Peyer's patch (tissue), 4 donors: ENCODE data around the gene CLN6. TPM values are rescaled to one million over a fixed set of nuclear protein-coding genes. Genes with fewer than 3 reads are reported as not detected.

ENCODE experiments used
- DNase-seq, 3 donors: peaks; one replicate each; pipeline ENCODE4 v3.0.0-alpha.2; 2017 to 2019
- H3K27ac ChIP-seq, 4 donors: fragments of 200-600 bp; sonication (generic); one replicate each; pipeline ENCODE4 v1.5.1; 2016 to 2019
- H3K27me3 ChIP-seq, 2 donors: fragments of 200-600 bp; sonication (generic); one replicate each; pipeline ENCODE4 v1.5.1; 2019
- H3K36me3 ChIP-seq, 3 donors: fragments of 200-600 bp; sonication (generic); one replicate each; pipeline ENCODE4 v1.5.1; 2016 to 2019
- H3K4me1 ChIP-seq, 4 donors: fragments of 200-600 bp; sonication (generic); one replicate each; pipeline ENCODE4 v1.5.1; 2016 to 2019
- H3K4me3 ChIP-seq, 4 donors: fragments of 200-600 bp; sonication (generic); 1 replicate in 3 of 4; 2 replicates in 1 of 4; pipeline ENCODE4 v1.5.1; 2016 to 2019; ENCODE audit warnings: mild to moderate bottlenecking in 1 of 4
- H3K9me3 ChIP-seq, 4 donors: fragments of 200-600 bp; sonication (generic); one replicate each; pipeline ENCODE4 v1.5.1; 2016 to 2019; ENCODE audit warnings: mild to moderate bottlenecking in 1 of 4
- POLR2A ChIP-seq, 2 donors: fragments of 450-650 bp; IDR thresholded peaks; one replicate each; pipeline ENCODE4 v1.5.1; 2017; ENCODE audit warnings: antibody characterized with exemption in 2 of 2, mild to moderate bottlenecking in 2 of 2, moderate library complexity in 2 of 2
- total RNA-seq, 4 donors: library from RNA; depleted of rRNA; stranded (reverse); fragments of >200 nt; gene quantifications; one replicate each; pipeline ENCODE4 v1.1.0, GENCODE V29; 2016
- TF ChIP-seq, protein P1 (sequence below), 6 experiments: fragments of 450-650 bp in 4 of 6; fragments of 200-600 bp in 2 of 6; sonication (generic) in 1 of 6; IDR thresholded peaks; one replicate each; pipeline ENCODE4 v1.5.1; 2017 to 2019; ENCODE audit warnings: antibody characterized with exemption in 6 of 6, mild to moderate bottlenecking in 3 of 6, moderate library complexity in 1 of 6

The CLN6 gene
- total RNA-seq, 4 donors from 2014 or later, result 19.0 to 38.0 (median 23.0) TPM

DNA sequence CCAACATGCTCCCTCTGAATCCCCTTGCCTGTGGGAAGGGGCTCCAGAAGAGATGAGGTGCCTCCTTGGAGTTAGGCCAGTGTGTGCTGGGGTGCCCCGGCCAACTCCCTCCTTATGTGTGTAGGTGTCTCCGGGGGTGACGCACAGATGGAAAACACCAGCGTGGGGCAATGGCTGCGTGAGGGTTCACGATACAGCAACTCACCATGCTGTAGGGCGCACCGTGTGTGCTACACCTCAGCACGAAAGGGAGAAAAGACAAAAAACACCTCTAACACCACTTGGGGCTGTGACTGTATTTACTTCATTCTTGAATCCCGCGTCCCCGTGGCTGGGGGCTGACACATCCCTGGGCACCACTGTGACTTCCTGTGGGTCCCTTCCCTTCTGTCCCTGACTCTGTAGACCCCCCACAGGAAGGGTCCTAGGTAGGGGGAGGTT, 22.8 kb downstream of the CLN6 start:
- Histone ChIP-seq H3K9me3 (no peaks in the 10 kb centered on the region), H3K27ac (peak overlapping the region in 3 of 4 donors; percentile 72 to 90 (median 84))

DNA sequence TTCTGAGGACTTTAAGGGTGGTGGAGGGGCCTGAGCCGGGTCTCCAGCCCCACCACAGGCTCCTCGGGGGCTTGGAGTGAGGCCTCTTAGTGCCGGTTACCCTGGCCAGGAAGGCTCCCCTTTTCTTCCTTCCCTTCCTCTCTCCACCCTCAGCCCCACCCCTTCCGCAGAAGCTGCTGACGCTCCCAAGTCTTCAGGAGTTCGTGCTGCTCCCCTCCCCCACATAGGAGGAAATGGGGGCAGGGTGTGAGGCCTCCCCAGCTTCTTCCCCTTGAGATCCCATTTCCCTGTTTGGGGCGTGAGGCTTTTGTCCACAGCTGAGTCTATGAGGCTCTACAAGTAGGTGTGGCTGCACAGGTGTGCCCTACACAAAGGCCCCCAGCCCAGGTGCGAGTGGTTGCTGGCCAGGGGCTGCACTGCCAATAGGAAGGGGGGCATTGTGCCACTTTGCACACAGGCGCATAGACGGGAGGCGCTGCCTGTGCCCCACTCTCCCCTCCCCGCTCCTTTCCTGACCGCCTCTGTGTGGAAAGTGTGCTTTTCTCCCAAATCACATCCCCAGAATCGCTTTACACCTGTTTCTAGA, 23.5 kb downstream of the CLN6 start:
- Histone ChIP-seq H3K9me3 (no peaks in the 10 kb centered on the region), H3K4me3 (peak overlapping the region in 2 of 4 donors; percentile 57 to 63), H3K36me3 (no peaks in the 10 kb centered on the region), H3K27ac (peak overlapping the region; percentile 17 to 90 (median 78)), H3K4me1 (peaks cover 0 to 37% (median 0%) of the 10 kb centered on the region in 4 donors), H3K27me3 (no peaks in the 10 kb centered on the region)
- peak in 2 of 3 donors; percentile 86 to 87 for DNase-seq
- peak in 1 of 2 donors; percentile 48 for TF ChIP-seq POLR2A (IDR thresholded peaks at IDR 0.05)
- TF ChIP-seq, protein P1, sequence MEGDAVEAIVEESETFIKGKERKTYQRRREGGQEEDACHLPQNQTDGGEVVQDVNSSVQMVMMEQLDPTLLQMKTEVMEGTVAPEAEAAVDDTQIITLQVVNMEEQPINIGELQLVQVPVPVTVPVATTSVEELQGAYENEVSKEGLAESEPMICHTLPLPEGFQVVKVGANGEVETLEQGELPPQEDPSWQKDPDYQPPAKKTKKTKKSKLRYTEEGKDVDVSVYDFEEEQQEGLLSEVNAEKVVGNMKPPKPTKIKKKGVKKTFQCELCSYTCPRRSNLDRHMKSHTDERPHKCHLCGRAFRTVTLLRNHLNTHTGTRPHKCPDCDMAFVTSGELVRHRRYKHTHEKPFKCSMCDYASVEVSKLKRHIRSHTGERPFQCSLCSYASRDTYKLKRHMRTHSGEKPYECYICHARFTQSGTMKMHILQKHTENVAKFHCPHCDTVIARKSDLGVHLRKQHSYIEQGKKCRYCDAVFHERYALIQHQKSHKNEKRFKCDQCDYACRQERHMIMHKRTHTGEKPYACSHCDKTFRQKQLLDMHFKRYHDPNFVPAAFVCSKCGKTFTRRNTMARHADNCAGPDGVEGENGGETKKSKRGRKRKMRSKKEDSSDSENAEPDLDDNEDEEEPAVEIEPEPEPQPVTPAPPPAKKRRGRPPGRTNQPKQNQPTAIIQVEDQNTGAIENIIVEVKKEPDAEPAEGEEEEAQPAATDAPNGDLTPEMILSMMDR (IDR thresholded peaks at IDR 0.05), result no peak

More for the DNA sequence above, 22.8 kb downstream of the CLN6 start:
- Histone ChIP-seq H3K36me3 (no peaks in the 10 kb centered on the region), H3K4me1 (peaks cover 0 to 33% (median 0%) of the 10 kb centered on the region in 4 donors), H3K4me3 (no peak overlapping the region), H3K27me3 (no peaks in the 10 kb centered on the region)
- peak in 2 of 3 donors; percentile 42 to 46 for DNase-seq
- TF ChIP-seq POLR2A (IDR thresholded peaks at IDR 0.05), result no peak
- TF ChIP-seq, protein P1 (IDR thresholded peaks at IDR 0.05), result no peak

DNA sequence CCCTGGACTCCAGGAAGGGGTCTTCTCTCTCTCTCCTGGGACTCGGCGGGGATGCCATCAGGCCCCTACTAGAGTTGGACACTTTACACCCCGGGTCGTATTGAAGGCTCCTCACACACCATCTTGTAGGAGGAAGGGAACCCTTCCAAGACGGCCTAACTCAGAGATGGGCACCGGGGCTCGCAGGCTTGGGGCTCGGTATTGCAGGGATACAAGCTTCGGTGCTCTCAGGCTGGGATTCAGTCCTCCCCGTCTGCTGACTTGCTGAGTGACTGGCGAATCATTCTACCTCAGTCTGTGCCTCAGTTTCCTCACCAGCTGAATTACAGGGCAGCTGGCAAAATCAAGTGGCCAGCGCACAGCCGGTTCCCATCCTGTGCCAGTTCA, 24.0 kb downstream of the CLN6 start:
- no peak for TF ChIP-seq POLR2A (IDR thresholded peaks at IDR 0.05)
- TF ChIP-seq, protein P1 (IDR thresholded peaks at IDR 0.05), result no peak
- Histone ChIP-seq H3K4me1 (peaks cover 0 to 37% (median 0%) of the 10 kb centered on the region in 4 donors), H3K27ac (peak overlapping the region; percentile 17 to 90 (median 78)), H3K27me3 (no peaks in the 10 kb centered on the region), H3K36me3 (no peaks in the 10 kb centered on the region), H3K4me3 (peak overlapping the region in 2 of 4 donors; percentile 57 to 63), H3K9me3 (no peaks in the 10 kb centered on the region)
- no peak for DNase-seq

DNA sequence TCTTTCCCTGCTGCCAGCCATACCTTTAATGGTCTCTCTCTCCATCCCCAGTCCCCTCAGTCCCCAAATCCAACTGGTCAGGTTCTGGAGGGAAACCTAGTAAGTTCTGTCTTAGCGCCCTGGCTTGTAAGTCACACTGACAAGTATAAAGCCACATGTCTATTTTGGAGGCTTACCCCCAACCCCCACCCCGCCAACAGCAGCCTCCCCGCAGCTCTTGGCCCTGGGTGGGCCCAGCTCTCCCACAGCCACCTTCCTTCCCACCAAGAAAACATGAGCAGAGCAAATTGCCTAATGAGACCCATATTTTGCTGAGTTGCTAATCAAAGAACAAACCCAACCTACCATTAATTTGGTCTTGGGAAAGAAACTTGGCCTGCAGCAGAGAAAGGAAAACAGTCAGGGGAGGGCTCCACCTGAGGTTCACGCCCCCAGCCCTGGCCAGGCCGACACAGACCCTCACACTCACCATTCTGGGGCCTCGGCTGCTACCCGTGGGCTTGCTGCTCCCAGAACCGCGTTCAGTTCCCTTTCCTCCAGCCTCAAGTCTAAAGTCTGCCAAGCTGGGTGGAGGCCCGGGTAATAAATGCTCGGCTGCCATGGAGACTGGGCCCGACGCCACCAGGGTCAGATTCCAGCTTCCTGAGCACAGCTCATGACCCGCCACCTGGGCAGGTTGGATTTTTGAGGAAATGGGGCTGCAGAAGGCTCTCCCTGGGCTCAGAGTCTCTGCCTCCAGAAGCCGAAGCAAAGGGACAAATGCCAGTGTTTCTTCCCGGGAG, 24.6 kb downstream of the CLN6 start, which contains the start of gene CALML4:
Gene CALML4, minus strand, starts transcription at position 557 of the 782 bp plus-strand sequence. Its CDS starts 85 bp downstream, at position 472.
- peak in 2 of 3 donors; percentile 92 to 93 for DNase-seq
- Histone ChIP-seq H3K9me3 (no peaks in the 10 kb centered on the region), H3K27me3 (no peaks in the 10 kb centered on the region), H3K36me3 (no peaks in the 10 kb centered on the region), H3K27ac (peak within 1 kb of the TSS; percentile 17 to 90 (median 78)), H3K4me3 (peak within 1 kb of the TSS in 3 of 4 donors; percentile 28 to 63 (median 57)), H3K4me1 (peaks cover 0 to 37% (median 0%) of the 10 kb centered on the region in 4 donors)
- TF ChIP-seq, protein P1 (IDR thresholded peaks at IDR 0.05), result no peak
- TF ChIP-seq POLR2A (IDR thresholded peaks at IDR 0.05), result peak; percentile 51 to 85

DNA sequence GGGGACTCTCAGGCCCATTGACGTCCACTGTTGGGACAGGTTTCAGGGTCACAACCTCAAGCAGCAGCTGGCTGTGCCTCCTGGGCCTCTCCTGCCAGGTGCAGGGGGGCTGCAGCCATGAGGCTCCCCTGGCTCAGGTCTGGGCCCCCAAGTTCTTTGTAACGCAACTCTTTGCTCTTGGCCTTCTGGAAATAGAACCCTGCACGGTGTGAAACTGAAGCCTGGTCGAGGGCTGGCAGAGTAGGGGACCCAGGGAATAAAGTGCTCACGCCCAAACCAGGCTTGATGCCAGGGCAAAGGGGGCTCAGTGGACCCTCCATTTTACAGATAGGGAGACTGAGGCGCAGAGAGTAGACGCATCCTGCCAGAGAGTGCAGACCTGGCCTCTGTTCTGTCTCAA, 25.2 kb downstream of the CLN6 start:
- peaks cover 0 to 40% (median 0%) of the 10 kb centered on the region in 4 donors for H3K4me1 ChIP-seq
- no peaks in the 10 kb centered on the region for H3K27me3 ChIP-seq
- no peaks in the 10 kb centered on the region for H3K36me3 ChIP-seq
- TF ChIP-seq, protein P1 (IDR thresholded peaks at IDR 0.05), result no peak
- no peak for TF ChIP-seq POLR2A (IDR thresholded peaks at IDR 0.05)
- peak overlapping the region in 3 of 4 donors; percentile 28 to 63 (median 57) for H3K4me3 ChIP-seq
- H3K27ac ChIP-seq, result peak overlapping the region in 3 of 4 donors; percentile 72 to 90 (median 84)
- peak in 1 of 3 donors; percentile 30 for DNase-seq
- no peaks in the 10 kb centered on the region for H3K9me3 ChIP-seq
